ENCODE data around the gene DLST.

DLST gene

GRCh38 chr14:74852922-74853530 lies 28.7 kb upstream of the DLST start:
- TF ChIP-seq CTCF (IDR thresholded peaks at IDR 0.05; ENCODE audit: low read depth, low read length, missing control alignments) = no peak
- H3K4me3 ChIP-seq (ENCODE audit: low read depth, low read length) = no peak overlapping the region
- no peak for DNase-seq (ENCODE audit: low read depth)

- no peak for DNase-seq (ENCODE audit: low read depth)
- TF ChIP-seq CTCF (IDR thresholded peaks at IDR 0.05; ENCODE audit: low read depth, low read length, missing control alignments) = no peak
Measured at GRCh38 chr14:74853581-74853980, 28.1 kb upstream of the DLST start.

GRCh38 chr14:74855021-74855420 lies 26.7 kb upstream of the DLST start:
- H3K4me3 ChIP-seq (ENCODE audit: low read depth, low read length) = no peak overlapping the region
- TF ChIP-seq CTCF (IDR thresholded peaks at IDR 0.05; ENCODE audit: low read depth, low read length, missing control alignments) = no peak
- DNase-seq (ENCODE audit: low read depth) = no peak

More at GRCh38 chr14:74853581-74853980, 28.1 kb upstream of the DLST start:
- H3K4me3 ChIP-seq (ENCODE audit: low read depth, low read length) = no peak overlapping the region

GRCh38 chr14:74855945-74856344 lies 25.8 kb upstream of the DLST start:
- no peak for DNase-seq (ENCODE audit: low read depth)
- no peak for TF ChIP-seq CTCF (IDR thresholded peaks at IDR 0.05; ENCODE audit: low read depth, low read length, missing control alignments)
- H3K4me3 ChIP-seq (ENCODE audit: low read depth, low read length) = no peak overlapping the region

GRCh38 chr14:74856366-74856765 lies 25.4 kb upstream of the DLST start:
- no peak for TF ChIP-seq CTCF (IDR thresholded peaks at IDR 0.05; ENCODE audit: low read depth, low read length, missing control alignments)
- no peak overlapping the region for H3K4me3 ChIP-seq (ENCODE audit: low read depth, low read length)
- no peak for DNase-seq (ENCODE audit: low read depth)

- H3K4me3 ChIP-seq (ENCODE audit: low read depth, low read length) = no peak overlapping the region
- DNase-seq (ENCODE audit: low read depth) = no peak
- TF ChIP-seq CTCF (IDR thresholded peaks at IDR 0.05; ENCODE audit: low read depth, low read length, missing control alignments) = no peak
Measured at GRCh38 chr14:74858022-74858421, 23.7 kb upstream of the DLST start.

All from GM12864 (cell line).